H9 (cell line): Measurements from ENCODE around the gene RGS8. TPM values are rescaled to one million over a fixed set of nuclear protein-coding genes. Genes with fewer than 3 reads are reported as not detected.
A peak's percentile ranks its signal among the peaks of the same experiment; 100 is the strongest.

Experiments
- DNase-seq: peaks from one replicate; pipeline ENCODE4 v3.0.0-alpha.2; 2017
- H2AFZ ChIP-seq: one replicate; pipeline ENCODE4 v1.6.1; 2013; ENCODE audit warnings: mild to moderate bottlenecking, low read length, control low read depth, moderate library complexity
- H2AK5ac ChIP-seq: 2 replicates; pipeline ENCODE4 v1.6.1; 2013; ENCODE audit warnings: low read length, control low read depth, mixed read lengths; ENCODE audit not compliant: insufficient read length
- H2BK120ac ChIP-seq: one replicate; pipeline ENCODE4 v1.6.1; 2013; ENCODE audit warnings: low read depth, mild to moderate bottlenecking, low read length, control low read depth, inconsistent platforms; ENCODE audit not compliant: poor library complexity, severe bottlenecking
- H2BK12ac ChIP-seq: 2 replicates; pipeline ENCODE4 v1.6.1; 2013; ENCODE audit warnings: low read length, control low read depth, mixed read lengths, low read depth; ENCODE audit not compliant: insufficient read length
- H2BK15ac ChIP-seq: 2 replicates; pipeline ENCODE4 v1.6.1; 2013; ENCODE audit warnings: low read depth, low read length, control low read depth
- H2BK20ac ChIP-seq: one replicate; pipeline ENCODE4 v1.6.1; 2013; ENCODE audit warnings: low read depth, mild to moderate bottlenecking, low read length, control low read depth, inconsistent platforms; ENCODE audit not compliant: poor library complexity, severe bottlenecking
- H2BK5ac ChIP-seq: 2 replicates; pipeline ENCODE4 v1.6.1; 2013; ENCODE audit warnings: low read length, control low read depth, mixed read lengths; ENCODE audit not compliant: insufficient read length
- H3K14ac ChIP-seq: 2 replicates; pipeline ENCODE4 v1.6.1; 2013; ENCODE audit warnings: low read length, control low read depth; ENCODE audit not compliant: insufficient read depth
- H3K18ac ChIP-seq: 2 replicates; pipeline ENCODE4 v1.6.1; 2013; ENCODE audit warnings: low read depth, mild to moderate bottlenecking, mixed read lengths, low read length, control low read depth; ENCODE audit not compliant: insufficient read length
- H3K23ac ChIP-seq: 2 replicates; pipeline ENCODE4 v1.6.1; 2013; ENCODE audit warnings: low read length, control low read depth, mixed read lengths, low read depth; ENCODE audit not compliant: insufficient read length
- H3K23me2 ChIP-seq: 2 replicates; pipeline ENCODE4 v1.6.1; 2013; ENCODE audit warnings: low read depth, mild to moderate bottlenecking, mixed read lengths, low read length, control low read depth; ENCODE audit not compliant: insufficient read length, poor library complexity, severe bottlenecking
- H3K27ac ChIP-seq: 2 replicates; pipeline ENCODE4 v1.5.1; 2013; ENCODE audit warnings: low read length, control low read depth, mixed read lengths, low read depth; ENCODE audit not compliant: insufficient read length
- H3K27me3 ChIP-seq: 2 replicates; pipeline ENCODE4 v1.6.1; 2013; ENCODE audit warnings: low read length, control low read depth, inconsistent platforms; ENCODE audit not compliant: insufficient read depth
- H3K4ac ChIP-seq: 2 replicates; pipeline ENCODE4 v1.6.1; 2013; ENCODE audit warnings: low read depth, mild to moderate bottlenecking, control low read depth, inconsistent platforms, low read length, moderate library complexity
- H3K4me1 ChIP-seq: 2 replicates; pipeline ENCODE4 v1.6.1; 2013; ENCODE audit warnings: low read length, control low read depth, inconsistent platforms; ENCODE audit not compliant: insufficient read depth
- H3K4me2 ChIP-seq: 2 replicates; pipeline ENCODE4 v1.6.1; 2013; ENCODE audit warnings: low read length, control low read depth, mixed read lengths; ENCODE audit not compliant: insufficient read length, insufficient read depth
- H3K56ac ChIP-seq: 2 replicates; pipeline ENCODE4 v1.6.1; 2013; ENCODE audit warnings: low read depth, mild to moderate bottlenecking, mixed read lengths, low read length, control low read depth; ENCODE audit not compliant: insufficient read length
- H3K79me1 ChIP-seq: 2 replicates; pipeline ENCODE4 v1.6.1; 2013; ENCODE audit warnings: low read depth, mild to moderate bottlenecking, moderate library complexity, low read length, control low read depth, inconsistent platforms; ENCODE audit not compliant: insufficient read depth, poor library complexity, severe bottlenecking
- H3K79me2 ChIP-seq: 2 replicates; pipeline ENCODE4 v1.6.1; 2013; ENCODE audit warnings: low read length, control low read depth, inconsistent platforms; ENCODE audit not compliant: insufficient read depth
- H3K9ac ChIP-seq: 2 replicates; pipeline ENCODE4 v1.6.1; 2013; ENCODE audit warnings: low read length, control low read depth, mixed read lengths; ENCODE audit not compliant: insufficient read length; ENCODE audit errors: extremely low read depth
- H3K9me3 ChIP-seq: one replicate; pipeline ENCODE4 v1.6.1; 2013; ENCODE audit warnings: low read depth, low read length, inconsistent platforms; ENCODE audit not compliant: control insufficient read depth
- H3T11ph ChIP-seq: one replicate; pipeline ENCODE4 v1.6.1; 2013; ENCODE audit warnings: mild to moderate bottlenecking, low read length, control low read depth, inconsistent platforms
- H4K20me1 ChIP-seq: one replicate; pipeline ENCODE4 v1.6.1; 2013; ENCODE audit not compliant: control insufficient read depth, insufficient read length, insufficient read depth
- H4K5ac ChIP-seq: 2 replicates; pipeline ENCODE4 v1.6.1; 2013; ENCODE audit warnings: low read depth, mild to moderate bottlenecking, mixed read lengths, low read length, control low read depth; ENCODE audit not compliant: insufficient read length
- H4K8ac ChIP-seq: replicated peaks from 2 replicates; pipeline ENCODE4 v1.6.1; 2013; ENCODE audit warnings: low read length, control low read depth, mixed read lengths, low read depth; ENCODE audit not compliant: insufficient read length
- H4K91ac ChIP-seq: 2 replicates; pipeline ENCODE4 v1.6.1; 2013; ENCODE audit warnings: low read depth, mild to moderate bottlenecking, moderate library complexity, mixed read lengths, low read length, control low read depth; ENCODE audit not compliant: insufficient read length
- H3K27ac Mint-ChIP-seq, 3 experiments: 2 replicates in 2 of 3; 3 replicates in 1 of 3; pipeline ENCODE4 v1.8.0; 2020 to 2021; ENCODE audit warnings: mixed read lengths in 3 of 3, mild to moderate bottlenecking in 1 of 3, moderate library complexity in 1 of 3
- H3K27me3 Mint-ChIP-seq: 2 replicates; pipeline ENCODE4 v1.8.0; 2021; ENCODE audit warnings: low read depth, mild to moderate bottlenecking, moderate library complexity, mixed read lengths
- H3K36me3 Mint-ChIP-seq, 3 experiments: 2 replicates in 2 of 3; 3 replicates in 1 of 3; pipeline ENCODE4 v1.8.0; 2020 to 2021; ENCODE audit warnings: low read depth in 3 of 3, mixed read lengths in 3 of 3; ENCODE audit not compliant: insufficient read depth in 1 of 3
- H3K4me1 Mint-ChIP-seq, 2 experiments: 2 replicates each; pipeline ENCODE4 v1.8.0; 2020; ENCODE audit warnings: mixed read lengths in 2 of 2
- H3K4me3 Mint-ChIP-seq, 2 experiments: 2 replicates in 1 of 2; 3 replicates in 1 of 2; pipeline ENCODE4 v1.8.0; 2020 to 2021; ENCODE audit warnings: mild to moderate bottlenecking in 2 of 2, mixed read lengths in 2 of 2, moderate library complexity in 1 of 2
- H3K9me3 Mint-ChIP-seq, 2 experiments: 2 replicates in 1 of 2; 3 replicates in 1 of 2; pipeline ENCODE4 v1.8.0; 2020; ENCODE audit warnings: mild to moderate bottlenecking in 2 of 2, mixed read lengths in 2 of 2, moderate library complexity in 1 of 2
- WGBS: extraction: QIAGEN DNeasy Blood & Tissue Kit; methylation state at CpG from one replicate; pipeline ENCODE4 v1.1.7; 2013; ENCODE audit warnings: missing lambda C conversion rate, low lambda C conversion rate, mixed read lengths; ENCODE audit not compliant: insufficient read length; ENCODE audit errors: extremely low coverage; 5-methylcytosine and 5-hydroxymethylcytosine counted together
- total RNA-seq: library from RNA; stranded (reverse); gene quantifications from 2 replicates; pipeline ENCODE4 v1.2.1, GENCODE V29; 2021
- TF ChIP-seq, protein P1 (sequence below): fragments of 200-600 bp; sonication (generic); conservative IDR thresholded peaks from 3 replicates; pipeline ENCODE4 v1.8.0; 2021; ENCODE audit warnings: antibody characterized with exemption, mild to moderate bottlenecking

Gene RGS8
- total RNA-seq, 1 experiment from 2014 or later: not detected

DNA sequence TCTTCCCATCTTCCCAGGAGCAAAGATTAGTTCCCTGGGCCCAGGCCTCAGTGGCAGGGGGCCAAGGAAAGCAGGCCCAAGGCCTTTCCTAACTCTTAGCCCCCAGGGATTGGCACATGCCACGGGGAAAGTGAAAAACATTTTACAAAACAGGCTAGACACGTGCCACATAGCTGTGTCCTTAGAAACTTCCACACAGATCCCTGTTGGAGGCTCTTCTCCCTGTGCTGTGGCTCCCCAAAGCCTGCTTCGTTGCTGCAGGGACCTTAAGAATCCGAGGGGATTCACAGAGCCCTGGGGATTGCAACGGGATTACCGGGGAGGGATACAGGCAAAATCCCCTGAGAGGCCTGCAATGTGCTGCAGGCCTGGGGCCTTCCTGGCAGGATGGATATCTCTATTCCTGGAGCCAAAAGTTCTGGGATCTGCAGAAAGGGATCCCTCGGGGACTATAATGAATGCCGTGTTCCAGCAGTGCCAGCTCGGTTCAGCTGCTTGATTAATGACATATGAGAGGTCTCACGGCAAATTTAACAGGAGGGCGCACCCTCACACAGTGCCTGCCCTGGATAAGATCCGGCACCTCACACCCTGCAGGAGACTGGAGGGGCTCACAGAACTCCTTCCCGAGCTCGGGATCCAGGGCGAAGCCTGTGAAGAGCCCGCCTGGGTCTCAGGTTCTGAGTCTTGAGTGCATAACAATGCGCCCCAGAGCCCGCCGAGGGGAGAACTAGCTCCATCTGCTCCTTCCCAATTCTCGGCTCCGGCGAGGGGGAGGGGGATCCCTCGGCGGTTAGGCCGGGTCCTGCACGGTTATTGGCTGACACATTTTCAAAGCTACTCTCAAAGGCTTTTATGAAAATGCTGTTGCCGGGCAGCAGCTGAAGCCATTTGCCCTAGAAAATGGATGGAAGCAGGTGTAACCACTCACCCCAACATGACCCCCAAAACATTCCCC is 15.3 kb upstream of the RGS8 start:
- Histone ChIP-seq H3K56ac (no peak overlapping the region), H3K23me2 (peaks cover 6% of the 10 kb centered on the region), H3K4me1 (peaks cover 7% of the 10 kb centered on the region), H4K5ac (no peak overlapping the region), H3K4me2 (peak overlapping the region; percentile 58), H3K4ac (no peak overlapping the region), H4K8ac (no peak overlapping the region), H3K23ac (no peak overlapping the region), H2BK15ac (no peak overlapping the region), H3K27ac (no peak overlapping the region), H3K79me2 (no peaks in the 10 kb centered on the region), H2AK5ac (no peak overlapping the region), H2BK20ac (no peak overlapping the region), H3K9me3 (no peaks in the 10 kb centered on the region), H3K79me1 (no peaks in the 10 kb centered on the region), H3K14ac (peak overlapping the region; percentile 62; the same call in 1 of the 2 replicates), H3K9ac (no peak overlapping the region), H2BK5ac (no peak overlapping the region), H3T11ph (no peak overlapping the region), H2AFZ (peak overlapping the region; percentile 94), H3K27me3 (no peaks in the 10 kb centered on the region), H3K18ac (peak overlapping the region; percentile 63), H2BK120ac (no peak overlapping the region), H2BK12ac (no peak overlapping the region), H4K20me1 (no peaks in the 10 kb centered on the region), H4K91ac (no peak overlapping the region)
- Mint-ChIP-seq H3K4me1 (peaks cover 60 to 76% of the 10 kb centered on the region in 2 experiments), H3K27ac (peak overlapping the region; percentile 84 to 97 (median 87)), H3K27me3 (no peaks in the 10 kb centered on the region; the same call in 1 of the 2 replicates), H3K9me3 (no peaks in the 10 kb centered on the region), H3K36me3 (no peaks in the 10 kb centered on the region), H3K4me3 (peak overlapping the region; percentile 29 to 62)
- TF ChIP-seq, protein P1, sequence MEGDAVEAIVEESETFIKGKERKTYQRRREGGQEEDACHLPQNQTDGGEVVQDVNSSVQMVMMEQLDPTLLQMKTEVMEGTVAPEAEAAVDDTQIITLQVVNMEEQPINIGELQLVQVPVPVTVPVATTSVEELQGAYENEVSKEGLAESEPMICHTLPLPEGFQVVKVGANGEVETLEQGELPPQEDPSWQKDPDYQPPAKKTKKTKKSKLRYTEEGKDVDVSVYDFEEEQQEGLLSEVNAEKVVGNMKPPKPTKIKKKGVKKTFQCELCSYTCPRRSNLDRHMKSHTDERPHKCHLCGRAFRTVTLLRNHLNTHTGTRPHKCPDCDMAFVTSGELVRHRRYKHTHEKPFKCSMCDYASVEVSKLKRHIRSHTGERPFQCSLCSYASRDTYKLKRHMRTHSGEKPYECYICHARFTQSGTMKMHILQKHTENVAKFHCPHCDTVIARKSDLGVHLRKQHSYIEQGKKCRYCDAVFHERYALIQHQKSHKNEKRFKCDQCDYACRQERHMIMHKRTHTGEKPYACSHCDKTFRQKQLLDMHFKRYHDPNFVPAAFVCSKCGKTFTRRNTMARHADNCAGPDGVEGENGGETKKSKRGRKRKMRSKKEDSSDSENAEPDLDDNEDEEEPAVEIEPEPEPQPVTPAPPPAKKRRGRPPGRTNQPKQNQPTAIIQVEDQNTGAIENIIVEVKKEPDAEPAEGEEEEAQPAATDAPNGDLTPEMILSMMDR: no peak
- WGBS: no CpG with 5 or more reads among the region's 27 CpGs
- DNase-seq: peak; percentile 87
